ENCODE data around the gene PDXP. TPM values are rescaled to one million over a fixed set of nuclear protein-coding genes. Genes with fewer than 3 reads are reported as not detected.

The PDXP gene
- total RNA-seq, 1 donor, result 5.8 TPM

DNA sequence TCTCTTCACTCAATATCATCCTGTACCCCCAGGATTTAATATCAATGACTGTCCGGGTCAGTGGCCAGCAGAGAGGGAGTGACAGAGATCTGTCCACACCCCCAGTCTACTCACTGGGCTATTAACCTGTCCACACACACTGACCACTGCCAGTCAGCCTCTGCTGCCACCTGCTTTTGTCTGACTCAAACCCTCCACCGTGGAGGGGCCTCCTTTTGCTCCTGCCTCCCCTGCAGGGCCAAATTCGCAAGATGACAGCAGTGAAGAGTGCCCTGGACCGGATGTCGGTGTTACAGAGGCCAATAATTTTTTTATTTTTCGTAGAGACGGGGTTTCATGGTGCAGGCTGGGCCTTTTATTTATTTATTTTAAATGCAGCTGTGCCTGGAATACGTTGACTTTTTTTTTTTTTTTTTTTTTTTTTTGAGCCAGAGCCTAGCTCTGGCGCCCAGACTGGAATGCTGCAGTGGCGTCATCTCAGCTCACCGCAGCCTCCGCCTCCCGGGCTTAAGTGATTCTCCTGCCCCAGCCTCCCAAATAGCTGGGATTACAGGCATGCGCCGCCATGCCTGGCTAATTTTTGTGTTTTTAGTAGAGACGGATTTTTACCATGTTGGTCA, 5.1 kb downstream of the PDXP start:
- Histone ChIP-seq H3K4me2 (ENCODE audit: insufficient read depth, low read length) (no peak overlapping the region), H3K4me3 (ENCODE audit: insufficient read depth, low read length) (no peak overlapping the region), H4K20me1 (ENCODE audit: insufficient read depth, low read length) (peaks cover 19% of the 10 kb centered on the region), H3K27ac (ENCODE audit: low read depth, low read length) (no peak overlapping the region), H2AFZ (ENCODE audit: low read length) (no peak overlapping the region), H3K36me3 (ENCODE audit: insufficient read depth, low read length) (peaks cover 4% of the 10 kb centered on the region), H3K9me3 (ENCODE audit: low read depth, low read length) (no peaks in the 10 kb centered on the region), H3K79me2 (ENCODE audit: insufficient read depth, low read length) (peaks cover 59% of the 10 kb centered on the region), H3K27me3 (ENCODE audit: insufficient read depth, low read length) (no peaks in the 10 kb centered on the region), H3K4me1 (ENCODE audit: insufficient read depth, low read length) (peaks cover 20% of the 10 kb centered on the region)
- TF ChIP-seq, protein P1, sequence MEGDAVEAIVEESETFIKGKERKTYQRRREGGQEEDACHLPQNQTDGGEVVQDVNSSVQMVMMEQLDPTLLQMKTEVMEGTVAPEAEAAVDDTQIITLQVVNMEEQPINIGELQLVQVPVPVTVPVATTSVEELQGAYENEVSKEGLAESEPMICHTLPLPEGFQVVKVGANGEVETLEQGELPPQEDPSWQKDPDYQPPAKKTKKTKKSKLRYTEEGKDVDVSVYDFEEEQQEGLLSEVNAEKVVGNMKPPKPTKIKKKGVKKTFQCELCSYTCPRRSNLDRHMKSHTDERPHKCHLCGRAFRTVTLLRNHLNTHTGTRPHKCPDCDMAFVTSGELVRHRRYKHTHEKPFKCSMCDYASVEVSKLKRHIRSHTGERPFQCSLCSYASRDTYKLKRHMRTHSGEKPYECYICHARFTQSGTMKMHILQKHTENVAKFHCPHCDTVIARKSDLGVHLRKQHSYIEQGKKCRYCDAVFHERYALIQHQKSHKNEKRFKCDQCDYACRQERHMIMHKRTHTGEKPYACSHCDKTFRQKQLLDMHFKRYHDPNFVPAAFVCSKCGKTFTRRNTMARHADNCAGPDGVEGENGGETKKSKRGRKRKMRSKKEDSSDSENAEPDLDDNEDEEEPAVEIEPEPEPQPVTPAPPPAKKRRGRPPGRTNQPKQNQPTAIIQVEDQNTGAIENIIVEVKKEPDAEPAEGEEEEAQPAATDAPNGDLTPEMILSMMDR (IDR thresholded peaks at IDR 0.05; ENCODE audit: extremely low read depth, low read depth, low read length), result no peak
- peak; percentile 15 for DNase-seq (ENCODE audit: insufficient read length, low spot score, missing footprints)

DNA sequence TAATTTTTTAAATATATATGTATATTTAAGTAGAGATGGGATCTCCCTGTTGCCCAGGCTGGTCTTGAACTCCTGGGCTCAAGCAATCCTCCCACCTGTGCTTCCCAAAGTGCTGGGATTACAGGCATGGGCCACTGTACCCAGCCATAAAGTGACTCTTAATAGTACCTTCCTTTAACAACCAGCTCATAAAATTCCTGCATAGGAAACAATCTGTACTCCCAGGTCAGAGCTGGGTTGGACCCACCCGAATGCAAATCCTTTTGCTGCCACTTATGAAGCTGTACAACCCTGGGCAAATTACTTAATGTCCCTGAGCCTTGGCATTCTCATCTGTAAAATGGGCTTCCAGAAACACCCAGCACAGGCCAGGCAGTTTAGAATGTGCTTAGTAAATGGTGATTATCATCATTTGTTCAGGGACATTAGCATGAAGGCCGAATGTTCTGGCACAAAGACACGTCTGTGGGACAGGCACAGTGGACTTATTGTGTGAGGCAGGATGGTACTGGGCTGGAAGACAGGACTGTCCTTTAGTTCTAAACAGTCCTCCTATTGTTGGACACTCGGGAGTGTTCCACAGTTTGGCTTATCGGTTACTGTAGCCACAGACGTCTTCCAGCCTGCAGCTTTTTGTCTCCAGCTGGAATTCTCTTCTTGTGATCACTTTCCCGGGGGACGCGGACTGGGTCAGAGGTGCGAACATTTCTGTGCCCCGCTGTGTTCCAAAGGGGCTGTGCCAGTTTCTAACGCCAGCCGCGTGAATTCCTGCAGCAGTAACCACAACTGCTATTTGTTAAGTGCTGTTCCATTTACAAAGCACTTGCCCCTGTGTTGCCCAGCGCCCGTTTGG, 6.0 kb downstream of the PDXP start:
- Histone ChIP-seq H4K20me1 (ENCODE audit: insufficient read depth, low read length) (peaks cover 16% of the 10 kb centered on the region), H3K4me3 (ENCODE audit: insufficient read depth, low read length) (no peak overlapping the region), H3K36me3 (ENCODE audit: insufficient read depth, low read length) (peaks cover 4% of the 10 kb centered on the region), H3K9me3 (ENCODE audit: low read depth, low read length) (no peaks in the 10 kb centered on the region), H3K4me2 (ENCODE audit: insufficient read depth, low read length) (no peak overlapping the region), H2AFZ (ENCODE audit: low read length) (no peak overlapping the region), H3K27ac (ENCODE audit: low read depth, low read length) (no peak overlapping the region), H3K27me3 (ENCODE audit: insufficient read depth, low read length) (no peaks in the 10 kb centered on the region), H3K79me2 (ENCODE audit: insufficient read depth, low read length) (peaks cover 54% of the 10 kb centered on the region), H3K4me1 (ENCODE audit: insufficient read depth, low read length) (peaks cover 20% of the 10 kb centered on the region)
- TF ChIP-seq, protein P1 (IDR thresholded peaks at IDR 0.05; ENCODE audit: extremely low read depth, low read depth, low read length), result no peak
- DNase-seq (ENCODE audit: insufficient read length, low spot score, missing footprints), result peak; percentile 38

DNA sequence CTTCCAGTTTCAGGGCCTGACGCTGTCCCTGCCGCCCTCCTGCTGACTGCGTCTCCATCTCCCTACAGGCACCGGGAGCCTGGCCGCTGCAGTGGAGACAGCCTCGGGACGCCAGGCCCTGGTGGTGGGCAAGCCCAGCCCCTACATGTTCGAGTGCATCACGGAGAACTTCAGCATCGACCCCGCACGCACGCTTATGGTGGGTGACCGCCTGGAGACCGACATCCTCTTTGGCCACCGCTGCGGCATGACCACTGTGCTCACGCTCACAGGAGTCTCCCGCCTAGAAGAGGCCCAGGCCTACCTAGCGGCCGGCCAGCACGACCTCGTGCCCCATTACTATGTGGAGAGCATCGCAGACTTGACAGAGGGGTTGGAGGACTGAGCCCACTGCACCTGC, 7.0 kb downstream of the PDXP start:
- DNase-seq (ENCODE audit: insufficient read length, low spot score, missing footprints), result peak; percentile 13
- Histone ChIP-seq H3K4me2 (ENCODE audit: insufficient read depth, low read length) (no peak overlapping the region), H3K27ac (ENCODE audit: low read depth, low read length) (no peak overlapping the region), H3K27me3 (ENCODE audit: insufficient read depth, low read length) (no peaks in the 10 kb centered on the region), H3K4me3 (ENCODE audit: insufficient read depth, low read length) (no peak overlapping the region), H3K9me3 (ENCODE audit: low read depth, low read length) (no peaks in the 10 kb centered on the region), H3K79me2 (ENCODE audit: insufficient read depth, low read length) (peaks cover 44% of the 10 kb centered on the region), H2AFZ (ENCODE audit: low read length) (no peak overlapping the region), H4K20me1 (ENCODE audit: insufficient read depth, low read length) (peaks cover 6% of the 10 kb centered on the region), H3K36me3 (ENCODE audit: insufficient read depth, low read length) (peaks cover 4% of the 10 kb centered on the region), H3K4me1 (ENCODE audit: insufficient read depth, low read length) (peaks cover 17% of the 10 kb centered on the region)
- TF ChIP-seq, protein P1 (IDR thresholded peaks at IDR 0.05; ENCODE audit: extremely low read depth, low read depth, low read length), result no peak

GRCh38 chr22:37669586-37669985, 11.1 kb downstream of the PDXP start:
- Histone ChIP-seq H3K27me3 (ENCODE audit: insufficient read depth, low read length) (no peaks in the 10 kb centered on the region), H3K4me1 (ENCODE audit: insufficient read depth, low read length) (peaks cover 8% of the 10 kb centered on the region), H3K79me2 (ENCODE audit: insufficient read depth, low read length) (peaks cover 15% of the 10 kb centered on the region), H3K36me3 (ENCODE audit: insufficient read depth, low read length) (peaks cover 4% of the 10 kb centered on the region), H4K20me1 (ENCODE audit: insufficient read depth, low read length) (no peaks in the 10 kb centered on the region), H2AFZ (ENCODE audit: low read length) (peak overlapping the region; percentile 18), H3K27ac (ENCODE audit: low read depth, low read length) (peak overlapping the region; percentile 49), H3K4me3 (ENCODE audit: insufficient read depth, low read length) (peak overlapping the region; percentile 45), H3K9me3 (ENCODE audit: low read depth, low read length) (no peaks in the 10 kb centered on the region), H3K4me2 (ENCODE audit: insufficient read depth, low read length) (peak overlapping the region; percentile 75)
- DNase-seq (ENCODE audit: insufficient read length, low spot score, missing footprints), result peak; percentile 87
- TF ChIP-seq, protein P1 (IDR thresholded peaks at IDR 0.05; ENCODE audit: extremely low read depth, low read depth, low read length), result no peak
